ENCODE measurements around the gene RPTN. TPM values are rescaled to one million over a fixed set of nuclear protein-coding genes. Genes with fewer than 3 reads are reported as not detected.

The RPTN gene
- total RNA-seq, 6 donors from 2014 or later, result not detected

- 23 to 25% methylated on average over 2 of the region's 2 CpGs for WGBS, 2 donors
- ATAC-seq (ENCODE audit: low FRiP score in 2 of 2), result peak in 1 of 2 donors; percentile 22
These were observed 31.6 kb upstream of the RPTN start for GRCh38 chr1:152190589-152190988.

DNA sequence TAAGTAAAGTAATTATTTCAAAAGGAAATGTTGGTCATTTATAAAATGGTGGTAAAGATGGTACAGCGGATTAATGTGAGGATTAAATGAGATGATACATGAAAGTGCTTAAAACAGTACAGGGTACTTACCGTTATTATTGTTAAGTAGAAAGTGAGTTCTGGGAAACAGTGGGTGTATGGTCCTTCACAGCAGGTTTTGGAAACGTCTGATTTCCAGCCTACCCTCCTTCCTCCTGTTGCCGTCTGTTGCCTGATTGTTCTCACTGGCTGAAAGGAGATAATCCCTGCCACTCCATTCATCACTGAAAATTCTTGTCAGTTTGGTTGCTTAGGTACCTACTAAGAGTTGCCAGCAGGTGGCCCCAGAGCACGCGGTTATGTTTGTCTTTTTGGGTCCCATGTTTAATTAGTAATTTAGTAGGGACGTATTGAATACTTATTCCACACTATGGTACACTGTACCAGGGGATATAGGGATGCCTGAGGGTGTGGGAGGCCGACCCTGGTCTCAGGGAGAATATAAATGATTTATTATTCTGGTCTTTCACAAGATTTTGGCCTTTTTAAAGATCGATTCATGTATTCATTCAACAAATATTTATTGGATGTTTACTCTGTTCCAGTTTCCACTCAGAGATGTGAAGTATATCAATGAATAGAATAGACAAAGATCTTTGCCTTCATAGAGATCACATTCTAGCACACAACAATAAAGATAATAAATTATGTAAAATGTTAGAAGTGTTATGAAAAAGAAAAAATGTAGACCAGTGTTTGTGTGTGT, 30.8 kb upstream of the RPTN start:
- H3K27me3 ChIP-seq, result no peaks in the 10 kb centered on the region
- DNase-seq, result peak in 1 of 2 donors; percentile 56
- no peaks in the 10 kb centered on the region for H3K36me3 ChIP-seq
- WGBS, 2 donors, result 24% methylated on average over 9 of the region's 9 CpGs
- H3K4me3 ChIP-seq, result peak overlapping the region in 3 of 4 donors; percentile 43 to 52 (median 44)
- H3K27ac ChIP-seq, result peak overlapping the region in 1 of 4 donors; percentile 53
- peak; percentile 27 to 86 for ATAC-seq (ENCODE audit: low FRiP score in 2 of 2)
- TF ChIP-seq CTCF (IDR thresholded peaks at IDR 0.05), result peak; percentile 52 to 70 (median 58)
- TF ChIP-seq POLR2A (IDR thresholded peaks at IDR 0.05), result no peak
- TF ChIP-seq POLR2AphosphoS5 (IDR thresholded peaks at IDR 0.05), result no peak
- H3K9me3 ChIP-seq, result no peaks in the 10 kb centered on the region
- H3K4me1 ChIP-seq, result peaks cover 0 to 25% (median 9%) of the 10 kb centered on the region in 4 donors

More at GRCh38 chr1:152190589-152190988, 31.6 kb upstream of the RPTN start:
- no peak for DNase-seq
- Histone ChIP-seq H3K4me1 (peaks cover 0 to 25% (median 9%) of the 10 kb centered on the region in 4 donors), H3K9me3 (no peaks in the 10 kb centered on the region), H3K4me3 (no peak overlapping the region), H3K27ac (no peak overlapping the region), H3K36me3 (no peaks in the 10 kb centered on the region), H3K27me3 (no peaks in the 10 kb centered on the region)
- TF ChIP-seq POLR2A (IDR thresholded peaks at IDR 0.05) (no peak), POLR2AphosphoS5 (IDR thresholded peaks at IDR 0.05) (no peak), EP300 (IDR thresholded peaks at IDR 0.05) (no peak), CTCF (IDR thresholded peaks at IDR 0.05) (no peak)

- H3K4me3 ChIP-seq, result peak overlapping the region; percentile 22 to 52 (median 44)
- H3K27me3 ChIP-seq, result no peaks in the 10 kb centered on the region
- ATAC-seq (ENCODE audit: low FRiP score in 2 of 2) (peak; percentile 68 to 87), DNase-seq (peak; percentile 83 to 94)
- TF ChIP-seq EP300 (IDR thresholded peaks at IDR 0.05), result no peak
- TF ChIP-seq CTCF (IDR thresholded peaks at IDR 0.05), result peak; percentile 70 to 84 (median 77)
- H3K4me1 ChIP-seq, result peaks cover 0 to 25% (median 9%) of the 10 kb centered on the region in 4 donors
- H3K9me3 ChIP-seq, result no peaks in the 10 kb centered on the region
- H3K36me3 ChIP-seq, result no peaks in the 10 kb centered on the region
- H3K27ac ChIP-seq, result peak overlapping the region in 3 of 4 donors; percentile 16 to 53 (median 27)
- WGBS, 2 donors, result 5 to 12% methylated on average over 26 to 47 of the region's 62 CpGs
These were observed 29.9 kb upstream of the RPTN start for GRCh38 chr1:152188673-152189591.

GRCh38 chr1:152186556-152187285, 27.7 kb upstream of the RPTN start:
- no peaks in the 10 kb centered on the region for H3K36me3 ChIP-seq
- H3K27ac ChIP-seq, result no peak overlapping the region
- H3K27me3 ChIP-seq, result no peaks in the 10 kb centered on the region
- no peak overlapping the region for H3K4me3 ChIP-seq
- no peaks in the 10 kb centered on the region for H3K9me3 ChIP-seq
- TF ChIP-seq POLR2A (IDR thresholded peaks at IDR 0.05) (no peak), CTCF (IDR thresholded peaks at IDR 0.05) (no peak), EP300 (IDR thresholded peaks at IDR 0.05) (no peak), POLR2AphosphoS5 (IDR thresholded peaks at IDR 0.05) (no peak)
- H3K4me1 ChIP-seq, result peaks cover 0 to 25% (median 10%) of the 10 kb centered on the region in 4 donors
- WGBS, 2 donors, result 80 to 89% methylated on average over 5 of the region's 5 CpGs
- DNase-seq, result no peak
- ATAC-seq (ENCODE audit: low FRiP score in 2 of 2), result no peak

Measured in upper lobe of left lung (tissue), 6 donors.